HFFc6 (cell line): ENCODE data around the gene NR2E3. TPM values are rescaled to one million over a fixed set of nuclear protein-coding genes. Genes with fewer than 3 reads are reported as not detected.

Source experiments
- DNase-seq: peaks from one replicate; pipeline ENCODE4 v3.0.0-alpha.2; 2018
- H3K27ac Mint-ChIP-seq: 2 replicates; pipeline ENCODE4 v1.8.0; 2020; ENCODE audit warnings: mild to moderate bottlenecking, mixed read lengths
- H3K27me3 Mint-ChIP-seq: 2 replicates; pipeline ENCODE4 v1.8.0; 2021; ENCODE audit warnings: mild to moderate bottlenecking, moderate library complexity, mixed read lengths; ENCODE audit not compliant: insufficient read depth
- H3K36me3 Mint-ChIP-seq: 2 replicates; pipeline ENCODE4 v1.8.0; 2021; ENCODE audit warnings: low read depth, mixed read lengths
- H3K4me1 Mint-ChIP-seq: 2 replicates; pipeline ENCODE4 v1.8.0; 2020; ENCODE audit warnings: low read depth, mixed read lengths
- H3K4me3 Mint-ChIP-seq: 2 replicates; pipeline ENCODE4 v1.8.0; 2020; ENCODE audit warnings: mild to moderate bottlenecking, moderate library complexity, mixed read lengths
- H3K9me3 Mint-ChIP-seq: 2 replicates; pipeline ENCODE4 v1.8.0; 2020; ENCODE audit warnings: mild to moderate bottlenecking, mixed read lengths
- CTCF ChIP-seq: fragments of 200-600 bp; sonication (generic); IDR thresholded peaks from 2 replicates; pipeline ENCODE4 v1.5.0; 2021; ENCODE audit warnings: antibody characterized with exemption, mild to moderate bottlenecking
- total RNA-seq, 6 experiments: library from RNA; stranded (reverse); fragmentation: NEBNext Ultra II Directional; extraction: Animal tissue kit (Norgen Biotek cat#: 25700); gene quantifications; 2 replicates in 1 of 6; 3 replicates in 5 of 6; pipeline ENCODE4 v1.2.3, GENCODE V29; 2021

NR2E3 gene
- total RNA-seq, 6 experiments from 2014 or later, result not detected

GRCh38 chr15:71786673-71787072, 23.7 kb upstream of the NR2E3 start:
- no peak overlapping the region for H3K4me3 Mint-ChIP-seq
- TF ChIP-seq CTCF, result no peak
- H3K27me3 Mint-ChIP-seq, result peaks cover 14% of the 10 kb centered on the region
- no peak for DNase-seq
- H3K27ac Mint-ChIP-seq, result no peak overlapping the region
- no peaks in the 10 kb centered on the region for H3K36me3 Mint-ChIP-seq
- H3K9me3 Mint-ChIP-seq, result no peaks in the 10 kb centered on the region
- H3K4me1 Mint-ChIP-seq, result peaks cover 28% of the 10 kb centered on the region

GRCh38 chr15:71788646-71789579, 21.4 kb upstream of the NR2E3 start:
- H3K27me3 Mint-ChIP-seq, result peaks cover 14% of the 10 kb centered on the region
- no peaks in the 10 kb centered on the region for H3K36me3 Mint-ChIP-seq
- H3K9me3 Mint-ChIP-seq, result no peaks in the 10 kb centered on the region
- peaks cover 39% of the 10 kb centered on the region for H3K4me1 Mint-ChIP-seq
- H3K27ac Mint-ChIP-seq, result no peak overlapping the region
- no peak for DNase-seq
- no peak for TF ChIP-seq CTCF
- no peak overlapping the region for H3K4me3 Mint-ChIP-seq

GRCh38 chr15:71789616-71790015, 20.7 kb upstream of the NR2E3 start:
- Mint-ChIP-seq H3K27me3 (peaks cover 14% of the 10 kb centered on the region), H3K27ac (no peak overlapping the region), H3K4me3 (no peak overlapping the region), H3K36me3 (no peaks in the 10 kb centered on the region), H3K9me3 (no peaks in the 10 kb centered on the region), H3K4me1 (peaks cover 39% of the 10 kb centered on the region)
- no peak for DNase-seq
- no peak for TF ChIP-seq CTCF

GRCh38 chr15:71790081-71790480, 20.3 kb upstream of the NR2E3 start:
- no peak overlapping the region for H3K4me3 Mint-ChIP-seq
- no peaks in the 10 kb centered on the region for H3K36me3 Mint-ChIP-seq
- peaks cover 39% of the 10 kb centered on the region for H3K4me1 Mint-ChIP-seq
- peak; percentile 48 for DNase-seq
- no peaks in the 10 kb centered on the region for H3K9me3 Mint-ChIP-seq
- TF ChIP-seq CTCF, result no peak
- no peak overlapping the region for H3K27ac Mint-ChIP-seq
- H3K27me3 Mint-ChIP-seq, result peaks cover 12% of the 10 kb centered on the region

- H3K27me3 Mint-ChIP-seq, result peaks cover 6% of the 10 kb centered on the region
- H3K4me1 Mint-ChIP-seq, result peaks cover 32% of the 10 kb centered on the region
- no peaks in the 10 kb centered on the region for H3K36me3 Mint-ChIP-seq
- no peak for TF ChIP-seq CTCF
- no peak for DNase-seq
- no peak overlapping the region for H3K4me3 Mint-ChIP-seq
- H3K9me3 Mint-ChIP-seq, result no peaks in the 10 kb centered on the region
- H3K27ac Mint-ChIP-seq, result peak overlapping the region; percentile 63; the same call in 1 of the 2 replicates
Measured at GRCh38 chr15:71791975-71792374, 18.4 kb upstream of the NR2E3 start.
